ENCODE measurements around the gene SIAE. TPM values are rescaled to one million over a fixed set of nuclear protein-coding genes. Genes with fewer than 3 reads are reported as not detected.

SIAE gene
- total and polyA plus RNA-seq, 2 of the 8 experiments (the other 6 are each of a cell fraction or from before 2014, with no cell fraction given) = 2.3 to 3.7 TPM

GRCh38 chr11:124646148-124646547 lies 27.4 kb downstream of the SIAE start:
- Histone ChIP-seq H4K8ac (ENCODE audit: extremely low read depth, insufficient read depth, low read length) (no peak overlapping the region), H2BK15ac (ENCODE audit: low read length) (no peak overlapping the region), H3K4me3 (ENCODE audit: extremely low read depth in 1 of 4, insufficient read depth in 2 of 4, low read depth in 3 of 4, low read length in 4 of 4) (no peak overlapping the region), H3K36me3 (ENCODE audit: control insufficient read depth in 2 of 4, insufficient read depth in 4 of 4, low read length in 3 of 4) (no peaks in the 10 kb centered on the region), H3K27me3 (replicated peaks in 1 of 4; ENCODE audit: control insufficient read depth in 3 of 4, extremely low read depth in 1 of 4, insufficient read depth in 3 of 4, low read length in 3 of 4) (no peaks in the 10 kb centered on the region), H3K4me1 (replicated peaks in 1 of 4; ENCODE audit: control insufficient read depth in 3 of 4, insufficient read depth in 4 of 4, low read length in 3 of 4) (peaks cover 0 to 4% (median 2%) of the 10 kb centered on the region in 4 experiments; a peak in 3 of 7 replicates), H4K91ac (replicated peaks; ENCODE audit: insufficient read length, low read length) (no peak overlapping the region), H3K4ac (replicated peaks; ENCODE audit: insufficient read length, low read depth, low read length) (no peak overlapping the region), H2BK120ac (replicated peaks; ENCODE audit: low read depth, low read length) (no peak overlapping the region), H3K23me2 (ENCODE audit: low read depth, low read length) (no peaks in the 10 kb centered on the region; the same call in 1 of the 2 replicates), H3K27ac (ENCODE audit: low read depth, low read length) (no peak overlapping the region), H3K9ac (replicated peaks in 1 of 4; ENCODE audit: extremely low read depth in 1 of 4, low read depth in 3 of 4, low read length in 3 of 4) (no peak overlapping the region), H2AK5ac (ENCODE audit: low read depth, low read length) (no peak overlapping the region), H3K23ac (ENCODE audit: insufficient read length) (no peak overlapping the region), H3K79me1 (ENCODE audit: low read depth, low read length) (no peaks in the 10 kb centered on the region), H3K14ac (ENCODE audit: insufficient read length) (no peak overlapping the region), H4K20me1 (replicated peaks in 1 of 2; ENCODE audit: control insufficient read depth in 1 of 2, insufficient read depth in 2 of 2, low read length in 2 of 2) (no peaks in the 10 kb centered on the region), H3K9me3 (ENCODE audit: insufficient read depth in 2 of 2, low read depth in 1 of 2, low read length in 1 of 2) (no peaks in the 10 kb centered on the region), H2AFZ (ENCODE audit: low read length) (no peak overlapping the region), H3K79me2 (ENCODE audit: control insufficient read depth in 1 of 2, insufficient read depth in 2 of 2, low read length in 2 of 2) (no peaks in the 10 kb centered on the region), H2BK12ac (ENCODE audit: low read depth, low read length) (no peak overlapping the region), H2BK20ac (ENCODE audit: low read length) (no peak overlapping the region), H3K56ac (replicated peaks; ENCODE audit: insufficient read length, low read depth, low read length) (no peak overlapping the region), H2BK5ac (ENCODE audit: low read depth, low read length) (no peak overlapping the region), H3K18ac (ENCODE audit: extremely low read depth, low read length) (no peak overlapping the region), H4K5ac (ENCODE audit: insufficient read length, low read depth, low read length) (no peak overlapping the region), H3K4me2 (ENCODE audit: insufficient read depth in 1 of 2, low read depth in 2 of 2, low read length in 2 of 2) (no peak overlapping the region)
- DNase-seq (ENCODE audit: low read depth in 1 of 2, low spot score in 2 of 2) = no peak
- WGBS, 2 experiments (ENCODE audit: extremely low coverage in 1 of 2, insufficient coverage in 1 of 2, insufficient read length in 1 of 2, insufficient replicate concordance in 2 of 2, low coverage in 1 of 2, low lambda C conversion rate in 2 of 2, missing lambda C conversion rate in 1 of 2) = 90% methylated on average over 3 of the region's 3 CpGs; no CpG with 5 or more reads in 1 of the 2 experiments
- ChIA-PET CTCF (ENCODE audit: partially characterized antibody) (interaction anchor here (3.1 to 8.6 kb wide), 2 partner anchors 116 to 192 kb away, joined by 12 to 69 read pairs; partner anchors contain the start of gene ESAM), POLR2A (ENCODE audit: partially characterized antibody) (no interaction called here)
- TF ChIP-seq POLR2AphosphoS5 (IDR thresholded peaks at IDR 0.05; ENCODE audit: low read depth, low read length) (no peak), TCF12 (IDR thresholded peaks at IDR 0.05; ENCODE audit: low read depth, low read length) (no peak), EZH2 (IDR thresholded peaks at IDR 0.05; ENCODE audit: low read depth, low read length, severe bottlenecking) (no peak), TAF7 (optimal IDR thresholded peaks at IDR 0.05; ENCODE audit: borderline replicate concordance, low read depth, low read length) (no peak), ASH2L (IDR thresholded peaks at IDR 0.05; ENCODE audit: low read length) (no peak), FOSL1 (IDR thresholded peaks at IDR 0.05; ENCODE audit: insufficient read depth, low read depth, low read length) (no peak), EP300 (IDR thresholded peaks at IDR 0.05; ENCODE audit: borderline replicate concordance in 1 of 2, low read depth in 2 of 2, low read length in 2 of 2) (no peak)
- no peak for FAIRE-seq
